Ureter (tissue), 1 donor: Measurements from ENCODE around the gene BACH1. TPM values are rescaled to one million over a fixed set of nuclear protein-coding genes. Genes with fewer than 3 reads are reported as not detected.

ENCODE experiments used
- DNase-seq: peaks from one replicate; pipeline ENCODE4 v3.0.0-alpha.2; 2020; ENCODE audit warnings: low spot score
- total RNA-seq: library from RNA; stranded (reverse); gene quantifications from one replicate; pipeline ENCODE4 v1.2.4, GENCODE V29; 2023
- donor health status: DM: yes; HTN: yes; CAD: no.

The BACH1 gene
- total RNA-seq, 1 donor from 2014 or later = 75.7 TPM

DNA sequence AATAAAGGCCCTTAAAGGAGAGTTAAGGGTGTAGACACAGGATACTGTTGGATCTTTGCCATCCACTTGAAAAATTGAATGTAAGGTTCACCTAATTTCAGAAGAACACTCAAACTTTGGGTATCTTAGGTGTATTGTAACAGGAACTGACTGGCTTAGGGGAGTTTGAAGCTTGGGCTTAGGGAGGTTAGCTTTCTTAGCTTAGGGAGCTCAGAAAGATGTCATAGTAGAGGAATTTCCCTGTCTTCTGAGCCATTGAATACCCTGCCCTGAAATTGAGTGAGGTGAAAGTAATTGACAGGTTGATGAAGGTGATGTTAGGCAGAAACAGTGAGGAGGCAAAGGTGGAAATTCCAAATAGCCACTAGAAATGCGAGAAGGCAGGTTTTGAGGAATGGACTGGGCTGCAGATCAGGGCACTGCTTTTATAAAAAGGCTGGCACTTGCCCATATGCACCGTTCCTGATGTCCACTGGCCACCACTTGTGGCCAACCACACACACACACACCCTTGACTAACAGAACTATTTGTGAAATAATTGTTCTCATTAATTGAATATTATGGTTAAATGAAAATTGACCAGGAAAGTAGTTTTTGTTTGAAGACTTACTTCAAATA lies 16.5 kb downstream of the BACH1 start:
- no peak for DNase-seq

DNA sequence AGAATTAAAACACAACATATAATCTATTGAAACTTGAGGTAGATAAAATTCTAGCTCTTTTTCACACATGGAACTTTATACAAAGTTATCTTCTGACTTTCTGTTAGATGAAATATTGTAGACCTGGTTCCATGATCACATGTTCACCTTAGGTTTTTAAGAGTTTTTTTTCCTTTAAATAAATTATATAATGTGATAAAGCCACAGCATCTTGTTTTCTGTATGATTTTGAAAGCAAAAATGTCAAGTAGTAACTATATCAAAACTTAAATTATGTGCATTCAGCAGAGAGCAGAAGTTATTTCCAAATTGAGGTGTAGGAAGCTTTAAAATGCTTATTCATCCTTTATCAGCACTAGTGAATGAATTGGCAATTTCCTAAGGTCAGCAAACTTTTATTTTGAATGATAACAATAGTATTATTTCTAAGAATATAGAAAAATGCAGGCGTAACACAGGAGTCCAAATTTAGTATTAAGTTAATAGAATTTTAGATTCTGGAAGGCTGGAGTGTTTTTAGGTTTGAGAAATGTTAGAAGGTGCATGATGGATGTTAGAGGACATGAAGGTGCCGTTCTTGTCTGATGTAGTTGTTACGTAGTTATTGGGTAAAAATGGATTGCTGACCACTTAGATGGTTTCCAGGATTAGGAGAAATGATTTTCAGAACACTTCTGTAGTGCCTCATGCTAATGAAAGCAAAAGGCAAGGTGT lies 17.5 kb downstream of the BACH1 start:
- DNase-seq = no peak

DNA sequence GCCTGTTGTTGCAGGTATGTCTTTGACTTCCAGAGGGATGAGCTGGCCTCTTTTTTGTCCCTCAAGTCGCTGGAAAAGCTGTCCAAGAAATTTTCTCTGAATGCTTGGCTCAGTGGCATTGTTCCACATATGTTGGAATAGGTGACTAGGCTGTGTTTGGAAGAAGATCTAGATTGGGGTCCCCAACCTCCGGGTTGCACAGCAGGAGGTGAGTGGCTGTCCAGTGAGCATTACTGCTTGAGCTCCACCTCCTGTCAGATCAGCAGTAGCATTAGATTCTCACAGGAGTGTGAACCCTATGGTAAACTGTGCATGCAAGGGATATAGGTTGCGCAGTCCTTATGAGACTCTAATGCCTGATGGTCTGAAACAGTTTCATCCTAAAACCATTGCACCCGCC lies 18.1 kb downstream of the BACH1 start:
- DNase-seq = no peak

DNA sequence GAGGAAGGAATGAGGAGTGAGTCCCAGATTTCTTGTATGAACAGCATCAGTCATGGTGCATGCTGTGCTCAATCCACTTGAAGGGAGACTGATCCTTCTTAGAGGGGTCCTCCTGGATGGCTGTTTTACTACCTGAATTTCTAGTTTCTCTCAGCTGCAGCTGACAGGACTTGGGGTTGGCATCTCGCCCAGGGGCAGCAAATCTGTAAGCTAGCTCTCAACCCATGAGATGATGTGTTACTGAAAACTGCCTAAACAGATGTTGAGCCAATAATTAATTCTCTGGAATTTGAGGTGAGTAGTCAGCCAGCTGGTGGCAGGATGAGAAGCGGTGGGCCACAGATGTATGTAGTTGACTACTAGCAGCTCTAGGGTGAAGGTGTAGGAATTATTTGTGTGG lies 19.6 kb downstream of the BACH1 start:
- DNase-seq = no peak

DNA sequence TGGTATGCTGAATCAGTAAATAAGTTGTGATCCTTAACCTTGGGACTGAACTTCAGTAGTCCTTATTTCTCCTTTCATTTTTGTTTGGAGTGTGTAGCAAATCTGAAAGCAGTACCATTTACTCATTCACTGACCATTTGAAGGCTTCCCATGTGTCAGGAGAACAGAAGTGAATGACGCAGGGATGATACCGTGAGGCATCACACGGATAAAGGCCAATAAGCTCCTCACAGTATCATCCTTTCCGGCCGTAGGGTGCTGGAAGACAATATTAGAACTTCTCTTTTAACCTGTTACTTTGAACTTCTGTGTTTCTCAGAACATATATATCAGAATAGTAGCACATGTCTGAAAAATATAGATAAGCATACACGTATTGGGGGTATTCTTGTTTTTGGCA lies 21.3 kb downstream of the BACH1 start:
- no peak for DNase-seq

DNA sequence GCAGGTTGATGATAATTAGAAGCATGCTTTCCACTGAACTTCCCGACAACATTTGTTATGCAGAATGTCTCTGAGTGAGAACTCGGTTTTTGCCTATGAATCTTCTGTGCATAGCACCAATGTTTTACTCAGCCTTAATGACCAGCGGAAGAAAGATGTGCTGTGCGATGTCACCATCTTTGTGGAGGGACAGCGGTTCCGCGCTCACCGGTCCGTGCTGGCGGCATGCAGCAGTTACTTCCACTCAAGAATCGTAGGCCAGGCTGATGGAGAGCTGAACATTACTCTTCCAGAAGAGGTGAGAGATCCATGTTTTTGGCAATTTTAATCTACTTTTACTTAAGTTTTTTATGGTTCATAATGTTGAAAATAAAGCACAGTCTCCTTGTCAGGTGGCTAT lies 22.5 kb downstream of the BACH1 start:
- no peak for DNase-seq

DNA sequence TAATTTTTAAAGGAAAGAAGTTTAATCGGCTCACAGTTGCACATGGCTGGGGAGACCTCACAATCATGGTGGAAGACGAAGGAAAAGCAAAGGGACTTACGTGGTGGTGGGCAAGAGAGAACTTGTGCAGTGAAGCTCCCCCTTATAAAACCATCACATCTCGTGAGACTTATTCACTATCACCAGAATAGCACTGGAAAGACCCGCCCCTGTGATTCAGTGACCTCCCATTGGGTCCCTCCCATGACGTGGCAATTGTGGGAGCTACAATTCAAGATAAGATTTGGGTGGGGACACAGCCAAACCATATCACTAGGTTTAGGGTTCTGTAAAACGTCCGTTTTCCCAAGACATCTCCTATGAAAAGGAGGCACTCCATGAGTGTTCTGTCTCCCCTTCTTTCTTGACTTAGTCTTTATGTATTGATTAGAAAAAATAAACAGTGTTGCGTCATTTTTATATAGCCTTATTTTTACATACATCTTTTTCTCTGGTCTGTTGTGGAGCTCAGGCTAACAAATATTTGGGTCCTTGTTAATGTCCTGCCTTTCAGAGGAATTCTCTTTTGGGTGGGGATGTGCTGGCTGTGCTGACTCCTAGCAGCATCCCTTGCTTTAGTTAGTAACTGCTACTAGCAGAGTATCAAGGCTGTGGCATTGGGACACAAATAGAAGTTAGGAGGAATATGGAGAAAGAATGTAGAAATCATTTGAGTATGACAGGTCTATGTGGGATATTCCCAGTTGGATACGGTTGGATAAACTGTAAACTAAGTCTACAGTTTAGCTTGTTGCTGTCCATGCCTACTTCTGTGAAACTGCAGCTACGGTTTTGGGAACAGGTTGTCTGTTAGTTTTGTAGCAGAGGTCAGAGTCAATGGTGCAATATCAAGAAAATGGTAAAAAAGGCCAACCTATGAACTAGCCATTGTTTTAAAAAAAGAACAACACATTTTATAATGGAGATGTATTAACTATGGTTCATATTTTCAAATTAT lies 23.5 kb downstream of the BACH1 start:
- no peak for DNase-seq

DNA sequence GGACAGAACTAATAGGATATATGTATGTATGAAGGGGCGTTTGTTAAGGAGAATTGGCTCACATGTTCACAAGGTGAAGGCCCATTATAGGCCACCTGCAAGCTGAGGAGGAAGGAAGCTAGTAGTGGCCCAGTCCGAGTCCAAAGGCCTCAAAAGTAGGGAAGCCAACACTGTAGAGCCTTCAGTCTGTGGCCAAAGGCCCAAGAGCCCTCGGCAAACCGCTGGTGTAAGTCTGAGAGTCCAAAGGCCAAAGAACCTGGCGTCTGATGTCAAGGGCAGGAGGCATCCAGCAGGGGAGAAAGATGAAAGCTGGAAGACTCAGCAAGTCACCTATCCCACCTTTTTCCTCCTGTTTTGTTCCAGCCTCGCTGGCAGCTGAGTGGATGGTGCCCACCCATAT lies 24.5 kb downstream of the BACH1 start:
- no peak for DNase-seq

DNA sequence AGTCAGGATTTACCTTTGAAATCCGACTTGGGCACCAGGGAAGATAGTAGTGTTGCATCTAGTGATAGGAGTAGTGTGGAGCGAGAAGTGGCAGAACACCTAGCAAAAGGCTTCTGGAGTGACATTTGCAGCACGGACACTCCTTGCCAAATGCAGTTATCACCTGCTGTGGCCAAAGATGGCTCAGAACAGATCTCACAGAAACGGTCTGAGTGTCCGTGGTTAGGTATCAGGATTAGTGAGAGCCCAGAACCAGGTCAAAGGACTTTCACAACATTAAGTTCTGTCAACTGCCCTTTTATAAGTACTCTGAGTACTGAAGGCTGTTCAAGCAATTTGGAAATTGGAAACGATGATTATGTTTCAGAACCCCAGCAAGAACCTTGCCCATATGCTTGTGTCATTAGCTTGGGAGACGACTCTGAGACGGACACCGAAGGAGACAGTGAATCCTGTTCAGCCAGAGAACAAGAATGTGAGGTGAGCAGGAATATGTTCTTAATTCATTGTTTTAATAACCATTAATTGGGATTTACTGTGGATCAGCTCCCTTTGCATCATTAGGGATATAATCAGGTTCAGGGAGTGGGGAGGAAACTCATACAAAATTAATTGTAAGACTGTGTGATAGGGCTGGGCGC lies 28.3 kb downstream of the BACH1 start:
- DNase-seq = no peak

DNA sequence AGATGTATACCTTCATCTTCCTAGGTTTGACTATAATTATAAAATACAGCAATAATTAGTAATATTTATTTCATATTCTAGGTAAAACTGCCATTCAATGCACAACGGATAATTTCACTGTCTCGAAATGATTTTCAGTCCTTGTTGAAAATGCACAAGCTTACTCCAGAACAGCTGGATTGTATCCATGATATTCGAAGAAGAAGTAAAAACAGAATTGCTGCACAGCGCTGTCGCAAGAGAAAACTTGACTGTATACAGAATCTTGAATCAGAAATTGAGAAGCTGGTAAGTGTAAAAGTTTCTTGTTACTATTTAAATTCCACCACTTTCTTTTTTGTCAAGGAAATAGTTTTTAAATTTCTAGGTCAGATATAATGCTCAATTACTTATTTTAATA lies 30.7 kb downstream of the BACH1 start:
- DNase-seq = no peak

DNA sequence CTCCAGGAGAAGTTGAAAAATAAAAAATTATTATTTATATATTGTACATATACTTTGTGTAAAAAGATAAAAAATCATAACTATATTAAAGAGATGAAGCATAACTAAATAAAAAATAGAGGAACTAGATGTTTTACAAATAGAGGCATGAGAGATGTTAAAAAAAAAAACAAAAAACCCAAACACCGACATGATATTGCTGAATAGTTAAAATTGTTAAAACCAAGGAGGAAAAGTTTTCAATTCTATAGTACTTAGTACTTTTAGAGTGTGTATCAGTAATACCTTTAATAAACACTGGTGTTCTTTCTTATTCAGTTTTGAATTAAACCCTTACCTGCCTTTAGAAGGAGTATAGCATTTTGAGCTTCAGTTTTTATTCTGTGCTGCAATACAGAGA lies 32.1 kb downstream of the BACH1 start:
- no peak for DNase-seq

DNA sequence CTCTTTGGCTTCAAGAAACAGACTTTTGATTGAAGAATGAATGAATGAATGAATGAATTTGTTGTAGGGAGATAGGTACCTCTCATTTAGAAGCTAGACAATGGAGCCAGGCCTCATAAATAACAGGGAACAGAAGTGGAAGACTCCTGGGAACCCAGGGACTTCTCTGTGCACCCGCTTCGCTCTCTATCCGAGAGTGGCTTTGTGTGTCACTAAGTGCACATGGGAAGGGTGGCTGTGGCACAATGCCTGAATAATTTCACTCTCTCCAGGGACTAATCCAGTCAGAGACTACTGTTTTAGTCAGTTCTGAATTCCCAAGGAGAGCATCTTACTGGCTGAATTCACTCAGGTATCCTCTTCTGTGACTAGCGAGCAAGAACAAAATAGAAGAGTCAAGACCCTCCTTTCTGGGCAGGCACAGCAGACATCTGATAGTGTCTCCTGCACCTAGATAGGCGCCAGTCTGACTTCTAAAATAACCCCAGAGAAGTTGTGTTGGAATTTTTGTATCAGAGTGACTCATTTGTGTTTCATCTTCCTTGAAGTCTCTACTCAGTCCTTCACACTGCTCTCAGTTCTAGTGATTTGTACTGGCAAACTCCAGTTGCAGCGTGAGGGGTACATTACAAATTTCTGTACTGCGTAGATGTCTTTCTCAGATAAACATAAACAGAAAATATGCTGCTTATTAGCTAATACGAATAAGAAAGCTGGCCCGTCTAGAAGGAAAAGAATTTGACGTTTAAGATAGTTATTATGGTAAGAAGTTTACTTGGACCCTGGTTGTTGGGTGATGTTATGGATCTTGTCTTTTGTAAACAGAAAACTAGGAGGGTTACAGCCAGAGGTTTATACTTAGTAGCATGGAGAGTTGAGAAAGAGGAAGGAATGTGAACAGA lies 34.0 kb downstream of the BACH1 start:
- DNase-seq = no peak

DNA sequence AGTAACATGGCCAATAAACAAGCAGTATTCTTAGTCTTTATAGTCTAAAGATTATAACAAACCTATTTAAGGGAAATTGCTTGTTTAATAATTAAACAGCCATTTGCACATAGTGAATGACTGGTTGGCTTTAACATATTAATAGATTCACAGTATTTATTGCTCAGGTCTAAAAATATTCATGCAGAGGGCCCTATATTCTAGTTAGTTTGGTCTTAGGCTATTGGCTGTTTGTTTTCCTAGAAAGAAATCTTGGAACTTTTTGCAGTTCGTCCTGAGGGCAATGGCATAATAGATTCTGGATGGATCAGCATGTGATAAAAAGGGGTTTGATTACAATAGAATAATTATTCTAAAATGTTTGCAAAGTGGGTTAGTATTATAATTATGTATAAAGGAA lies 34.7 kb downstream of the BACH1 start:
- DNase-seq = no peak

DNA sequence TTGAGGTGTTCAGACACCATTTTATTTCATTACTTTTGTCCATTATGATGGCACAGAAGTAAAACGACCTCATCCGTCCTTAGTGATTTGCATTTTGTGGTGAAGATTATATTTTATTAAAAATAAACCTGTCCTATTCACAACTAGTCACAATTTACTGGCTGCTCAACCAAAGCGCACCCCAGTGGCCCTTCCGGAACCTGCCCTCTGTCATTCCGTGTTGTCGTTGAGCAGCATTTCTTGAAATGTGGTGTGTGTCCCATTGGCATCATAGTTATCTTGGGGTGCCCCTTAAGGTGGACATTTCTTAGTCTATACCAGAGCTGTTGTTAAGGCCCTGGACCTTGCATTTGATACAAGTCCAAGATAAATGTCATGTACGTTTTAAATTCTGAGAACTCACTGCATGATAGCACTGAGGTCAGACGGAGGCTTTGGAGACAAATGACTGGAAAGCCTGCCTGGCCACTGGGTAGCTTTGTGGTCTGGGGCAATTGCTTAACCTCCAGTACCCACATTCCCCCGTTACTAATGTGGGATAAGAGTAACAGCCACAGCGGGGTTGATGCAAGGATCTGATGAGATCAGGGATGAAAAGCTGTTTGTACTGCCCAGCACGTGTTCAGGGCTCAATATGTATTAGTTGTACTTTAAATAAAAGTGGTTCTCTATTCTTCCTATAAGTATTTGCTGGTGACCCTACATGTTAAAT lies 36.2 kb downstream of the BACH1 start:
- no peak for DNase-seq

DNA sequence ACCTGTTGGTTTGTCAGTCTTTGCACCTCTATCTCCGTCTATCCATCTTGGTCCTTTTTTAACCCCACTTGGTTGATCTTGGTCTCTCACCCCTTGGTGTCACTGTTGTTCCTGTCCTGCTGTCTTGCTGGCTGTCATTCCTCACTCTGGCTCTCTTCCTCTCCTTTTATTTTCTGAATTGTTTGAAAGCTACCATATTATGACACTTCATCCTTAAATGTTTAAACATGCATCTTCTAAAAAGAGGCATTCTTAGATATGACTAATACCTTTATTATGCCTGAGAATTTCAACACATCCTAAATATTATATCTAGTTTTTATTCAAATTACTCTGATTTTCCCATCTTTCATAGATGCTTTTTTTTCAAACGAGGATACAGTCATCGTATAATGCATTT lies 37.0 kb downstream of the BACH1 start:
- no peak for DNase-seq

DNA sequence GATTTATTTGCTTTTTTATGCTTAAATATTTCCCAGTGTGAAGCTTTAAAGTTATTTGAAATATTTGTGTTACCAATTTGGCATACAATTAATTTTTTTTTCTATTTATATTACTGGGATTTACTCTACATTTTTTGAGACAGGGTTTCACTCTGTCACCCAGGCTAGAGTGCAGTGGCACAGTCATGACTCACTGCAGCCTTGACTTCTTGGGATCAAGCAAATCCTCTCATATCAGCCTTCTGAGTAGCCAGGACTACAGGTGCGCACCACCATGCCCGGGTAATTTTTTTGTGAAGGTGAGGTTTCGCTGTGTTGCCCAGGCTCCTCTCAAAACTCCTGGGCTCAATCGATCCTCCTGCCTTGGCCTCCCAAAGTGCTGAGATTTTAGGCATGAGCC lies 39.5 kb downstream of the BACH1 start:
- no peak for DNase-seq

DNA sequence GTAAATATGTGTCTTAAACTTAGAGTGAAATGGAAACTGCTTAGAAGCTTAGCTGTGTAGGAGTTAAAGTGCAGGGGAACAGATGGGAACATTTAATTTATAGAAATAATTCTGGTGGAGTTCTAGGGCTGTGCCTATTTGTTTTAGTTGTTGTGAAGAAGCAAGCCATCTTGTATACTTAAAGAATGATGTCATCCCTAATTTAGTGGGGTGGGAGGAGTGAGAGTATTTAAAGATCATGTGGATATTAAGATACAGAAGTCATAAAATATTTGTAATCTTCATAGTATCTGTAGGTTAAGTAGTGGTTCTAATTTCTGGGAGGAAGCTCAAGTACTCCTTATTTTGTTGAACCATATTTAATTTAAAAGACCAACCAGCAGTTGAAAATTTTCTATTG lies 41.5 kb downstream of the BACH1 start:
- no peak for DNase-seq

DNA sequence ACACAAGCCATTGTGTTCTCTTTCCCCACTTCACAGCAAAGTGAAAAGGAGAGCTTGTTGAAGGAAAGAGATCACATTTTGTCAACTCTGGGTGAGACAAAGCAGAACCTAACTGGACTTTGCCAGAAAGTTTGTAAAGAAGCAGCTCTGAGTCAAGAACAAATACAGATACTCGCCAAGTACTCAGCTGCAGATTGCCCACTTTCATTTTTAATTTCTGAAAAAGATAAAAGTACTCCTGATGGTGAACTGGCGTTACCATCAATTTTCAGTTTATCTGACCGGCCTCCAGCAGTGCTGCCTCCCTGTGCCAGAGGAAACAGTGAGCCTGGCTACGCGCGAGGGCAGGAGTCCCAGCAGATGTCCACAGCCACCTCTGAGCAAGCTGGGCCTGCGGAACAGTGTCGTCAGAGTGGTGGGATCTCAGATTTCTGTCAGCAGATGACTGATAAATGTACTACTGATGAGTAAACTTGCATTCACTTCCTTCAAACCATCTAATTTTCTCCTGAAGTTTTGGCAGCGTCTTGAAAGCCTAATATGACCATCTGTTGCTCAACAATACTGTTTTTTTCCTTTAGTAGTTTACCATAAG lies 43.7 kb downstream of the BACH1 start:
- DNase-seq = no peak

DNA sequence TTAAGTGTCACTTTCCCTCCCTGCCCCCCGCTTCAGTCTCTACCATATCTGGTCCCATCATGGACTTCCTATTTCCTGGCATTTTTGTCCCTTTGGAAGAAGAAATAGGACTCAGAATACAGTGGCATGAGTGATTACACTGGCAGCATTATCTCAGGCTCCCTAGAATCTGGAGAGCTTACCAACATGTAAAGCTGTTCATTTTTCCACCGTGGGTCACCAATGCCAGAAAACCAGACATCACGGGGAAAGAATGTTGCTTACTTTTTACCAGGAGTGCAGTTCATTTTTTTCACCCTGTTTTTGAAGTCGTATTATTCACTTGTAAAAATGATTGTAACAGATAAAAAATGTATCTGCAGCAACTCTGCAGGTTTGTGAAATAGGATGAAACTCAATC lies 44.8 kb downstream of the BACH1 start:
- no peak for DNase-seq

DNA sequence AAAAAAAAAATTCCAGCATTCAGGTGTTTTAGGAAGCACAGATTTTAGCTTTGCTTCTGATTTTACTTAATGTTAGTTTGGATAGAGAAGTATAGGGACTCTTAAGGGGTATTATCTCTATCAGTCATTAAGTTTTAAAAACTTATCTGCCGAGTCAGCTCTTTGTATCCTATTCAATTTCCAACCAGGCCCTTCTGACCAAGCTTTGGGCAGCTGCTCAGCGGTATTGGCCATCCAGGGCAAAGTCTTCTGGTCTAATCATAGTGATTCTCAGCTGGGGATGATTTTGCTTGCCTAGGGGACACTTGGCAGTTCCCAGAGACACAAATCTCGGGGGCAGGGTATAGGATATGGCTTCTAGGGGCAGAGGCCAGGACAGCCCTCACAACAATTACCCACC lies 47.6 kb downstream of the BACH1 start:
- no peak for DNase-seq
